AG09319 (cell line): ENCODE measurements around the gene DOK7.

Experiments used
- DNase-seq: peaks from one replicate; pipeline ENCODE4 v3.0.0-alpha.2; 2010; ENCODE audit warnings: low read depth; ENCODE audit errors: extremely low read depth
- CTCF ChIP-seq: IDR thresholded peaks from 2 replicates; pipeline ENCODE4 v1.5.1; 2011; ENCODE audit warnings: low read depth, mild to moderate bottlenecking, inconsistent platforms, low read length, moderate library complexity

Gene DOK7

DNA sequence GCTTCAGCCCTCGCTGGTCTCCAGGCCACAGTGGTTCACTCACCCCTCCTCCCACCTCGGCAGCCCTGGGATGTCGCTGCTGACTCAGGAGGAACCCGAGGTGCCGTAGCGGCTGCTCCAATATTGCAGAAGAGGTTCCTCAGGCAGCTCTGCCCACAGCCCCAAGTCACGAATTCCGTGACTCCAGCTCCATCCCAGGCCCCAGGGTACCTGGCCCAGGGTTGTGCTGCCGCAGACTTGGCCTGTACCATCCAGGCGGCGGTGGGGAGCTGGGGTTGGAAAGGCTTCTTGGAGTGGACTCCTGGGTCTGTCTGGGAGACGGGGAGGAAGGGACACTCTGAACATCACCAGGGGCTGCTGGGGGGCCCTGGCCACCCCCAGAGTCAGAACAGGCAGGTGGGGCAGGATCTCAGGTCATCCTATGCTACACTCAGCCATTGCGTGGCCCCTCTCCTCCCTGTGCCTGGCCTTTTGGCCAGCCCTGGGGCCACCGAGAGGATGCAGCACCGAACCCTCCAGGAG is 22.1 kb upstream of the DOK7 start:
- DNase-seq = no peak
- TF ChIP-seq CTCF = no peak

DNA sequence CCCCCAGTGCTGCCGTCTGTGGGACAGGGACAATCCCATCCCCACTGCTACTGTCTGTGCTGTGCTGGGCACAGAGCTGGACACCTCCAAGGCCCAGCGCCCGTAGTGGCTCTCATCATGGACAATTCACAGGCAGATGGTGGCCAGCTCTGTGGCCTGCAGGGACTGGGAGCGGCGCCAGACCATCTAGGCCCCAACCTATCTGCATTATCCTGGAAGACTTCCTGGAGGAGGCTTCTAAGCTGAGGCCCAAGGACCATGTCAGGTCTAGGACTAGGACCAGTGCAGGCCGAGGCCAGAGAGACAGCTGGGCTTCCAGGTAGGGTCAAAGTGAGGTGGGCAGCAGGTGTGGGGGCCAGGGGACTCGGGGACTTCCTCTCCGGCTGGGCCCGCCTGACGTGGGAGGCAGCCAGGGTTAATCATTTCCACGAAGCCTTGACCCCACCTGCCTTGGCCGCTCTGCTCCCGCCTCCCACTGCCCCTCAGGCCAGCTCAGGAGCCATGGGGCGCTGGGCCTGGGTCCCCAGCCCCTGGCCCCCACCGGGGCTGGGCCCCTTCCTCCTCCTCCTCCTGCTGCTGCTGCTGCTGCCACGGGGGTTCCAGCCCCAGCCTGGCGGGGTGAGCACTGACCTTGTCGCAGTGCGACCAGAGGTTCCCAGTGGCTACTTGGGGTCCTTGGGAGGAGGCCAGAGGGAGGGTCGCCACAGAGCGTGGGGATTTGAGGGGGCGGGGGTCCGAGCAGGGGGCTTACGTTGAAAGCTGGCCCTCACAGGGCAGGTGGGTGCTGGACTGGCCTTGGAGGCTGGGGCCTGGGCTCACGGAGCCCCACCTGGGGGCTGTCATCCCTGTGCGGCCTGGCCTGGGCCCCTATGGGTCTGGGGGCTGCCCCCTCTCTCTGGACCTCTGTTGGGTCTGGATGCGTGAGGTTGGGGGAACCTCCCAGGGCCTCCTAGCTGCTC is 21.3 kb upstream of the DOK7 start, which contains the start of gene HGFAC:
HGFAC (plus strand) TSS at position 468 of the 959 bp plus-strand sequence; CDS start at position 502, 34 bp downstream.
- no peak for DNase-seq
- TF ChIP-seq CTCF = no peak

- no peak for DNase-seq
- TF ChIP-seq CTCF = no peak
Observed at GRCh38 chr4:3442460-3442958, 20.6 kb upstream of the DOK7 start.

DNA sequence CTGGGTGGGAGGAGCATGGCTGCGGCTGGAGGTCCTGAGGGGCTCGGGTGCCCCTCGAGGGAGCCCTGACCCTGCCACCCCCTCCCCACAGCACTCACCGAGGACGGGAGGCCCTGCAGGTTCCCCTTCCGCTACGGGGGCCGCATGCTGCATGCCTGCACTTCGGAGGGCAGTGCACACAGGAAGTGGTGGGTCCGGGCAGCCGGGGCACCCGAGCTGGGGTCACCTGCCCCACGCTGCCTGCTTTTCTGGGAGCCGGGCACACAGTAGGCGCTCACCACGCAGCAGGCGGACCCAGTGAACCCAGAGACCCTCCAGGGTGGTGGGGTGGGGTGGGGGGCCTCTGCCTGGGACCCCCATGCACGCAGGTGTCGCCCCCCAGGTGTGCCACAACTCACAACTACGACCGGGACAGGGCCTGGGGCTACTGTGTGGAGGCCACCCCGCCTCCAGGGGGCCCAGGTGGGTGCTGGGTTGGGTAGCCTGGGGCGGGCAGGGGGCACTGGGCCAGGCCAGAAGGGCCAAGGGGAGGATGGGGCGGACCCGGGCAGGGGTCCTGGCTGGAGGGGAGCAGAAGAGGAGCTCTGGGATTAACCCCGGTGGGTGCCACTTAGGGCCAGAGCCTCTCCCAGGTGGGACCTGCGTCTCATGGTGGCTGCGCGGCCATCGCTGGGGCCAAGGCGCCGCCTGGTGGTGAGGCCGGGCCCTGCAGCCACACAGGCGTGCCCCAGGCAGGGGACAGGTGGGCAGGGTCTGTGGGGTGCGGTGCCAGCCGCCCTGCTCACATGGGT is 20.0 kb upstream of the DOK7 start:
- peak; percentile 94 for TF ChIP-seq CTCF
- no peak for DNase-seq

- DNase-seq = no peak
- TF ChIP-seq CTCF = no peak
Observed at GRCh38 chr4:3443750-3444309, 19.3 kb upstream of the DOK7 start.

- no peak for DNase-seq
- no peak for TF ChIP-seq CTCF
Observed at GRCh38 chr4:3444351-3445110, 18.6 kb upstream of the DOK7 start.
